Mucosa of descending colon (tissue), 3 donors: ENCODE data around the gene IGDCC3. TPM values are rescaled to one million over a fixed set of nuclear protein-coding genes. Genes with fewer than 3 reads are reported as not detected.

ENCODE experiments used
- ATAC-seq: fragments of 200-7000 bp; cut with Tn5 transposase; one replicate; pipeline ENCODE4 v1.9.1; 2020; ENCODE audit warnings: mild to moderate bottlenecking, moderate library complexity
- DNase-seq, 3 donors: peaks; one replicate each; pipeline ENCODE4 v3.0.0-alpha.2; 2020
- H3K36me3 ChIP-seq: fragments of 200-600 bp; one replicate; pipeline ENCODE4 v1.8.0; 2021; ENCODE audit warnings: low read depth, mild to moderate bottlenecking
- H3K4me1 ChIP-seq: fragments of 200-600 bp; one replicate; pipeline ENCODE4 v1.8.0; 2021; ENCODE audit warnings: low read depth, mild to moderate bottlenecking
- H3K4me3 ChIP-seq: fragments of 200-600 bp; one replicate; pipeline ENCODE4 v1.8.0; 2021; ENCODE audit warnings: mild to moderate bottlenecking
- H3K9me3 ChIP-seq: fragments of 200-600 bp; one replicate; pipeline ENCODE4 v1.8.0; 2021; ENCODE audit warnings: mild to moderate bottlenecking
- intact Hi-C, 2 donors: fragments of 100-400 bp; cut with DNase I in 1 of 2; cut with micrococcal nuclease in 1 of 2; formaldehyde crosslinking; loops; one replicate each; pipeline versions ENCODE4 v1.11.0 to v1.11.1; 2022; cut with DNase I, micrococcal nuclease
- total RNA-seq, 3 donors: library from RNA; stranded (reverse); fragmentation: NEBNext Ultra II Directional in 2 of 3; extraction: Animal tissue kit (Norgen Biotek cat#: 25700) in 2 of 3; gene quantifications; one replicate each; pipeline versions ENCODE4 v1.2.1 to v1.2.4, GENCODE V29; 2021 to 2023
- TF ChIP-seq, protein P1 (sequence below): fragments of 200-600 bp; IDR thresholded peaks from one replicate; pipeline ENCODE4 v1.8.0; 2022; ENCODE audit warnings: antibody characterized with exemption, mild to moderate bottlenecking
- donor health status: DM: no; HTN: no; CAD: no; lungs with moderate emphysema.
- donor health status: DM: no; HTN: no; CAD: no.
- donor health status: DM: no; HTN: yes; CAD: no.

Gene IGDCC3
- total RNA-seq, 3 donors from 2014 or later: 0.51 TPM; not detected in 2

DNA sequence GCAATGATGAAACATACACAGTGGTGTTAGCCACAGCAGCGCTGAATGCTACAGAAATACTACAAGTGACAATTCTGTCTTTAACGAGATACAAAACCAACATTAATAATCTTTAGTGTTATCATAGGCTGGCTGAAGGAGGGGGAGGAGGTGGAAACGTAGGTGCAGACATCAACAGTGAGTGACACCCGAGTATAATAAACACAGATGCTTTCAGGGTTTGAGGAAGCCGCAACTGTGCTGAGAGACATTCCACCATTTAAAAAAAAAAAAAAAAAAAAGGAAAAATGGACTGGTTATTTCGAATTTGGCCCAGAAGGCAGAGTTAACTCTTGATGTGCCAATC lies 4.3 kb upstream of the IGDCC3 start:
- Histone ChIP-seq H3K9me3 (no peaks in the 10 kb centered on the region), H3K36me3 (no peaks in the 10 kb centered on the region), H3K4me3 (no peak overlapping the region), H3K4me1 (peaks cover 19% of the 10 kb centered on the region)
- TF ChIP-seq, protein P1, sequence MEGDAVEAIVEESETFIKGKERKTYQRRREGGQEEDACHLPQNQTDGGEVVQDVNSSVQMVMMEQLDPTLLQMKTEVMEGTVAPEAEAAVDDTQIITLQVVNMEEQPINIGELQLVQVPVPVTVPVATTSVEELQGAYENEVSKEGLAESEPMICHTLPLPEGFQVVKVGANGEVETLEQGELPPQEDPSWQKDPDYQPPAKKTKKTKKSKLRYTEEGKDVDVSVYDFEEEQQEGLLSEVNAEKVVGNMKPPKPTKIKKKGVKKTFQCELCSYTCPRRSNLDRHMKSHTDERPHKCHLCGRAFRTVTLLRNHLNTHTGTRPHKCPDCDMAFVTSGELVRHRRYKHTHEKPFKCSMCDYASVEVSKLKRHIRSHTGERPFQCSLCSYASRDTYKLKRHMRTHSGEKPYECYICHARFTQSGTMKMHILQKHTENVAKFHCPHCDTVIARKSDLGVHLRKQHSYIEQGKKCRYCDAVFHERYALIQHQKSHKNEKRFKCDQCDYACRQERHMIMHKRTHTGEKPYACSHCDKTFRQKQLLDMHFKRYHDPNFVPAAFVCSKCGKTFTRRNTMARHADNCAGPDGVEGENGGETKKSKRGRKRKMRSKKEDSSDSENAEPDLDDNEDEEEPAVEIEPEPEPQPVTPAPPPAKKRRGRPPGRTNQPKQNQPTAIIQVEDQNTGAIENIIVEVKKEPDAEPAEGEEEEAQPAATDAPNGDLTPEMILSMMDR: no peak
- no peak for ATAC-seq
- no peak for DNase-seq
- intact Hi-C loops: no loop called here

DNA sequence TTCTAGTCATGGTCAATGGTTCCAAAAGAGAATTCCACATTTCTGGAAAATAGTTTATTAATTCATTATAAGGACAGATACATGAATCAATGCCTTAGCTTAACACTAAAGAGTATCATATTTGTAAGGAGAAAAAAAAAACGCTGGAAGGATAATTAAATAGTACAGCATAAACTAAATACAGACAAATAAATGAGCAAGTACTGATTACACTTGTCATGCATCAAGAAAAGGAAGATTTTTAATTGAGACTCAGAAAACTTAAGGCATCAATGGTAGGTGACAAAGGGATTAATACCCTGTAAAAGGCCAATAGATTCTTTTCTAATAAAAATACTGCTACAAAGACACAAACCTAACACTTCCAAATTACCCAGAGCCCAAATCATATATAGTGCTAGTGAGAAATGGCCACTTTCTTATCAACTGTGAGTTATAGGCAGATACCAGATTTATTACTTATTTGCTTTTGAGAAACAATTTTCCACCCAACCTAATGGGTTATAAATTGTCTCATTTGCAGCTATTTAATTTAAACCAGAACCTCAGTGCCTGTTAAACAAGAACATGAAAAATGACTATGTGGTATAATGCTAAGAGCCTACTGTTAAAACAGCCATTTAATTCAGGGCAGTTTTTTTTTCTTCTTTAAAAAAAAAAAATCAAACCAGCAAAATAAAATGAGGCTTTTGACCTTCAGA lies 3.8 kb upstream of the IGDCC3 start:
- intact Hi-C loops: no loop called here
- no peaks in the 10 kb centered on the region for H3K36me3 ChIP-seq

DNA sequence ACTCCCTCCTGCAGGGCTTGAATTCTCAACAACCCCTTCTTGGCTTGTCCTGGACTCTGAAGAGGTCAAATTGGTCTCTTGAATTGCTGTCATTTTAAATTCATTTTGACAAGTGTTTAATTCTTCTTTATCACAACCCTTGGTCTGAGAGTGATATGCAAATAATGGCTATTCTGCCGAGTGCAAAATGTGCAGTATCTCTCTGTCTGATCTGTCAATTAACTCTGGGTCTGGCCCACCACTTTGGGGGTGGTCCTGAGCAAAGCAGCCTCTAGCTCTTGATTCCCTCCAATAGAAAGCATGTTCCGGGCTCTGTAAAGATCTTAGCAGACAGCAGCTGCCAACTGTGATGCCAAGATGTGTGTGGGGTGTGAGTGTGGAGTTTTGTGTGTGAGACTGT lies 2.2 kb upstream of the IGDCC3 start:
- TF ChIP-seq, protein P1: no peak
- intact Hi-C loops: no loop called here
- no peak for ATAC-seq
- Histone ChIP-seq H3K4me3 (no peak overlapping the region), H3K36me3 (no peaks in the 10 kb centered on the region), H3K9me3 (no peaks in the 10 kb centered on the region), H3K4me1 (peaks cover 18% of the 10 kb centered on the region)
- DNase-seq: no peak

More for the DNA sequence above, 3.8 kb upstream of the IGDCC3 start:
- Histone ChIP-seq H3K9me3 (no peaks in the 10 kb centered on the region), H3K4me1 (peaks cover 24% of the 10 kb centered on the region), H3K4me3 (no peak overlapping the region)
- ATAC-seq (no peak), DNase-seq (no peak)
- TF ChIP-seq, protein P1: no peak

DNA sequence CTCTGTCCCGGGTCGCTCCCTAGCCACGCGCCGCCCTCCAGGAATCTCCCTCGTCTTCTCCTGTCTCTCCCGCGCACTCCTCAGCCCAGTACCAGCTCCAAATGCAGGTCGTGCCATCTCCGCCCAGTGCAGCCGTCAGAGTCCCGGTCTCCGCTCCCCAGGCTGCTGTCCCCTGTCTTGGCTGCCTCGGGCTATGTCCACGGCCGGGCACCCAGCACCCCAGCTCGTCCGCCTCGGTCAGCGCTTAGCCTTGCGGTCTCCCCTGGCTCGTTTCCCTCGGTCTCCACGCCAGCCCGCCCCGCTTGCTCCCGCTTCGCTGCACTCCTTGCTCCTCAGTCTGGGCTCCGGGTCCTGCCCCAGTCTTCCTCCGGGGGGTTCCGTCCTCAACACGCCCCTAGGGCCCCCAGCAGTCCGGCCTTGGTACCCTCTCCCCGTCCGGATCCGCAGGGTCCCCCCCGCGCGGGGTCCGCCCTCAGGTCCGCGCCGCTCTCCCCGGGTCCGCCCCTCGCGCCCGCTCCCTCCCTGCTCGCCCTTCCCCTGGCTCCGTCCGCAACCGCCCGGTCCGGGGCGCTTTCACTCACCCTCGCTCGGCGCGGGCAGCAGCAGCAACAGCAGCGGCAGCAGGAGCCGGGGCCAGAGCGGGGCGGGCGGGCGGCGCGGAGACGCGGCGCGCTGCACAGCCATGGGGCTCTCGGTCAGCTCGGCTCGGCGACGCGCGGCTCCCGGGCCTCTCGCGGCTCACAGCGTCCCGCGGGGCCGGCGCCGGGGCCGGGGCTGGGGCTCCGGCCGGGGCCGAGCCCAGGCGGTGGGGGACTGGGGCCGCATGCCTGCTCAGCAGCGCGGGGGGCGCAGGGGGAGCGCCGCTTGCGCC lies 462 bp downstream of the IGDCC3 start:
- intact Hi-C loops: no loop called here
- ATAC-seq (peak; percentile 62), DNase-seq (peak in 1 of 3 donors; percentile 32)

DNA sequence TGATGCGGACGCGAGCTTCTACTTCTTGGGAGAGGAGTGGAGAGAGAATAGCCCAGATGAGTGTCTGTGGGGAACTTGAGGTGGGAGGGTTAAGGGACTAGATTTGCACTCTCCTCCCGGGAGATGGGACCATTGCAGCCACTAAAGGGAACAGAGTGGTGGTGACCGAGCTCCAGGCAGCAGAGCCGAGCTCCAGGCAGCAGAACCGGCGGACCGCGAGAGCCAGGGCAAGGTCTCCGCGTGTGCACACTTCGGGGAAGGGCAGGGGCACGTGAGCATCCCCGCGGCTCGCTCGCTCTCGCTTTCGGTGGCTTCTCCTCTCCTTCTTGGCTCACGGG lies 1.1 kb downstream of the IGDCC3 start:
- peaks cover 13% of the 10 kb centered on the region for H3K4me1 ChIP-seq
- TF ChIP-seq, protein P1: no peak
- no peak for DNase-seq
- ATAC-seq: peak; percentile 47
- intact Hi-C loops: no loop called here
- H3K9me3 ChIP-seq: no peaks in the 10 kb centered on the region
- no peaks in the 10 kb centered on the region for H3K36me3 ChIP-seq
- no peak overlapping the region for H3K4me3 ChIP-seq

More for the DNA sequence above, 462 bp downstream of the IGDCC3 start:
- H3K4me3 ChIP-seq: no peak overlapping the region
- peaks cover 13% of the 10 kb centered on the region for H3K4me1 ChIP-seq
- no peaks in the 10 kb centered on the region for H3K9me3 ChIP-seq
- H3K36me3 ChIP-seq: no peaks in the 10 kb centered on the region
- TF ChIP-seq, protein P1: no peak
